ENCODE measurements around the gene GLRX3.

GLRX3 gene

DNA sequence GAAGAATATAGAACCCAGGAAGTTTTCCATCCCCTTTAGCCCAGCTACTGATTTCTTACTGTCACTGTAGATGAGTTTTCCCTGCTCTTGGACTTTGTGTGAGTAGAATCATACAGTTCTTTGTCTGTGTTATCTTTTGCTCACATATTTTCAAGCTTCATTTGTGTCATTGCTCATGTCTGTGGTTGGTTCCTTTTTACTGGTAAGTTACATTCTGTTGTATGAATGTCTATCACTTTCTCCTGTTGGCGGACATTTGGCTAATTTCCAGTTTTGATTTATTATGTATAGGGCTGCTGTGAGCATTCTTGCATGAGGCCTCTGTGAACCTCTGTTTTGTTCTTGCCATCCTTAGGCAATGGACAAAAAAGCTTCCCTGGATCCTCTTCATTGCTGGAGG is 5.3 kb downstream of the GLRX3 start:
- no peaks in the 10 kb centered on the region for H3K36me3 ChIP-seq (ENCODE audit: control insufficient read depth, insufficient read depth, low read length)
- H3K4me3 ChIP-seq (ENCODE audit: low read length) = no peak overlapping the region
- H3K4me1 ChIP-seq (ENCODE audit: control insufficient read depth, insufficient read depth, low read length) = peaks cover 9% of the 10 kb centered on the region
- H3K9ac ChIP-seq (ENCODE audit: low read length) = no peak overlapping the region
- no peaks in the 10 kb centered on the region for H3K27me3 ChIP-seq (ENCODE audit: control insufficient read depth, insufficient read depth, low read length)
- no peak overlapping the region for H3K27ac ChIP-seq (ENCODE audit: low read depth, low read length)

GRCh38 chr10:130141878-130142277 is 5.7 kb downstream of the GLRX3 start:
- Histone ChIP-seq H3K27ac (ENCODE audit: low read depth, low read length) (no peak overlapping the region), H3K36me3 (ENCODE audit: control insufficient read depth, insufficient read depth, low read length) (no peaks in the 10 kb centered on the region), H3K4me3 (ENCODE audit: low read length) (no peak overlapping the region), H3K4me1 (ENCODE audit: control insufficient read depth, insufficient read depth, low read length) (peaks cover 9% of the 10 kb centered on the region), H3K27me3 (ENCODE audit: control insufficient read depth, insufficient read depth, low read length) (no peaks in the 10 kb centered on the region), H3K9ac (ENCODE audit: low read length) (no peak overlapping the region)

DNA sequence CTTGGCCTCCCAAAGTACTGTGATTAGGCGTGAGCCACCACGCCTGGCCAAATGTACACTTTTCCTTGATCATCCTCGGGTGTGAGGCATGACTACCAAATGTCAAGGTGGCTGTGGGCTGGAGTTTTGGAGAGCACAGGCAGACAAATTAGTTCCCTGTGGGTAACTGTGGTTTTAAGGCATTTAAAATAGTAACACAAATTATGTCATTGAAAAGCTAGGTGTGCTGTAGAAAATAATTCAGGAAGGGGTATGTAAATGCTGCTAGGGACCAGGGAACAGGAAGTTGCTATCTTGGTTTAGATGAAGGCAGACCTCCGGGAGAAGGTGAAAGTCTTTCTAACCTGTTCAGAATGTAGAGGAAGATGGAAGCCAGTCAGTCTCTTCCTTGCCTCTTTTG is 9.9 kb downstream of the GLRX3 start:
- H3K4me3 ChIP-seq (ENCODE audit: low read length) = no peak overlapping the region
- no peaks in the 10 kb centered on the region for H3K4me1 ChIP-seq (ENCODE audit: control insufficient read depth, insufficient read depth, low read length)
- H3K27ac ChIP-seq (ENCODE audit: low read depth, low read length) = no peak overlapping the region
- H3K9ac ChIP-seq (ENCODE audit: low read length) = no peak overlapping the region
- no peaks in the 10 kb centered on the region for H3K27me3 ChIP-seq (ENCODE audit: control insufficient read depth, insufficient read depth, low read length)
- no peaks in the 10 kb centered on the region for H3K36me3 ChIP-seq (ENCODE audit: control insufficient read depth, insufficient read depth, low read length)

- Histone ChIP-seq H3K9ac (ENCODE audit: low read length) (no peak overlapping the region), H3K27ac (ENCODE audit: low read depth, low read length) (no peak overlapping the region), H3K4me1 (ENCODE audit: control insufficient read depth, insufficient read depth, low read length) (no peaks in the 10 kb centered on the region), H3K4me3 (ENCODE audit: low read length) (no peak overlapping the region), H3K27me3 (ENCODE audit: control insufficient read depth, insufficient read depth, low read length) (no peaks in the 10 kb centered on the region), H3K36me3 (ENCODE audit: control insufficient read depth, insufficient read depth, low read length) (peaks cover 10% of the 10 kb centered on the region)
Observed at GRCh38 chr10:130159192-130159794, 23.1 kb downstream of the GLRX3 start.

GRCh38 chr10:130160775-130161174 is 24.6 kb downstream of the GLRX3 start:
- Histone ChIP-seq H3K4me3 (ENCODE audit: low read length) (no peak overlapping the region), H3K36me3 (ENCODE audit: control insufficient read depth, insufficient read depth, low read length) (peaks cover 10% of the 10 kb centered on the region), H3K27ac (ENCODE audit: low read depth, low read length) (no peak overlapping the region), H3K27me3 (ENCODE audit: control insufficient read depth, insufficient read depth, low read length) (no peaks in the 10 kb centered on the region), H3K9ac (ENCODE audit: low read length) (no peak overlapping the region), H3K4me1 (ENCODE audit: control insufficient read depth, insufficient read depth, low read length) (no peaks in the 10 kb centered on the region)

GRCh38 chr10:130161331-130161730 is 25.1 kb downstream of the GLRX3 start:
- Histone ChIP-seq H3K27ac (ENCODE audit: low read depth, low read length) (no peak overlapping the region), H3K27me3 (ENCODE audit: control insufficient read depth, insufficient read depth, low read length) (no peaks in the 10 kb centered on the region), H3K4me1 (ENCODE audit: control insufficient read depth, insufficient read depth, low read length) (no peaks in the 10 kb centered on the region), H3K4me3 (ENCODE audit: low read length) (no peak overlapping the region), H3K36me3 (ENCODE audit: control insufficient read depth, insufficient read depth, low read length) (peaks cover 10% of the 10 kb centered on the region), H3K9ac (ENCODE audit: low read length) (no peak overlapping the region)

DNA sequence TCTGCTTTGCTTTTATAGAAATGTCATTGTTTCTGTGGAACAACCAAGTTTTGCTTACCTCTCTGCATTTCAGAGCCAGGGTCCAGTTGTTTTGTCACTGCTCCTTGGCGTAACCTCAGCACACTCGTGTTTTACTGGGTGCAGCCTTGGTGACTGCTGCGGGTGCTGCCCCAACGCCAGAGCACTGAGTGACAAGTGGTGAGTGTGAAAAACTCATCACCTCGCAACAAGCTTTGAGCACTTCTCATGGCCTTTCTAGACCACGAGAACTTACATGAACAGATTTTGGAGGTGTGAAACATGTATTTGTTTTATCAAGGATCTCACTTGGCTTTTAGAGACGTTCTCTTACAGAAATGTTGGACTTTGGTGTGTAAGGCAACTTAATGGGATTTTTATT is 31.0 kb downstream of the GLRX3 start:
- Histone ChIP-seq H3K36me3 (ENCODE audit: control insufficient read depth, insufficient read depth, low read length) (peaks cover 9% of the 10 kb centered on the region), H3K4me1 (ENCODE audit: control insufficient read depth, insufficient read depth, low read length) (no peaks in the 10 kb centered on the region), H3K27me3 (ENCODE audit: control insufficient read depth, insufficient read depth, low read length) (no peaks in the 10 kb centered on the region), H3K4me3 (ENCODE audit: low read length) (no peak overlapping the region), H3K27ac (ENCODE audit: low read depth, low read length) (no peak overlapping the region), H3K9ac (ENCODE audit: low read length) (no peak overlapping the region)

DNA sequence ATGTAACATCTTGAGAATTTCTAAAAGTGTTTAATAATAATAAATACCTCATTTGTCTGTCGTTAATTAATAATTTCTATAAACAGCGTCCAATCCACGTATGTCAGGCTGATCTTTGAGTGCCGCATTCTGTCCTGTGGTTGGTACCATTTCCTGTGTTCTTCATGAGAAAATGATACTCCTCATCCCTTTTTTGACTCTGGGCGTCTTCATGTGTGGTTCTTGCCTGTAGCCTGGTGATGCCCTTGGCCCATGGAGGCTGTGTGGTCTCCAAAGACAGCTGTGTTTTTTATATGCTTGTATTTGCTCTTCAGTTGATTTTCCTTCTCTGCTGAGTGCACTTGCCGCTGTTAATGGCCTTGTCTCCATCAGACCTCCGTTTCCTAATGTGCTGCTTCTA is 31.5 kb downstream of the GLRX3 start:
- Histone ChIP-seq H3K27me3 (ENCODE audit: control insufficient read depth, insufficient read depth, low read length) (no peaks in the 10 kb centered on the region), H3K36me3 (ENCODE audit: control insufficient read depth, insufficient read depth, low read length) (peaks cover 4% of the 10 kb centered on the region), H3K4me3 (ENCODE audit: low read length) (no peak overlapping the region), H3K9ac (ENCODE audit: low read length) (no peak overlapping the region), H3K4me1 (ENCODE audit: control insufficient read depth, insufficient read depth, low read length) (no peaks in the 10 kb centered on the region), H3K27ac (ENCODE audit: low read depth, low read length) (no peak overlapping the region)

- H3K27ac ChIP-seq (ENCODE audit: low read depth, low read length) = no peak overlapping the region
- no peaks in the 10 kb centered on the region for H3K4me1 ChIP-seq (ENCODE audit: control insufficient read depth, insufficient read depth, low read length)
- no peaks in the 10 kb centered on the region for H3K27me3 ChIP-seq (ENCODE audit: control insufficient read depth, insufficient read depth, low read length)
- H3K9ac ChIP-seq (ENCODE audit: low read length) = no peak overlapping the region
- no peak overlapping the region for H3K4me3 ChIP-seq (ENCODE audit: low read length)
- H3K36me3 ChIP-seq (ENCODE audit: control insufficient read depth, insufficient read depth, low read length) = peaks cover 4% of the 10 kb centered on the region
Observed at GRCh38 chr10:130169136-130169859, 33.1 kb downstream of the GLRX3 start.

GRCh38 chr10:130171196-130171595 is 35.0 kb downstream of the GLRX3 start:
- Histone ChIP-seq H3K36me3 (ENCODE audit: control insufficient read depth, insufficient read depth, low read length) (peaks cover 8% of the 10 kb centered on the region), H3K9ac (ENCODE audit: low read length) (no peak overlapping the region), H3K27ac (ENCODE audit: low read depth, low read length) (no peak overlapping the region), H3K4me3 (ENCODE audit: low read length) (no peak overlapping the region), H3K4me1 (ENCODE audit: control insufficient read depth, insufficient read depth, low read length) (no peaks in the 10 kb centered on the region), H3K27me3 (ENCODE audit: control insufficient read depth, insufficient read depth, low read length) (no peaks in the 10 kb centered on the region)

GRCh38 chr10:130174328-130174727 is 38.1 kb downstream of the GLRX3 start:
- peaks cover 11% of the 10 kb centered on the region for H3K36me3 ChIP-seq (ENCODE audit: control insufficient read depth, insufficient read depth, low read length)
- H3K27ac ChIP-seq (ENCODE audit: low read depth, low read length) = no peak overlapping the region
- H3K27me3 ChIP-seq (ENCODE audit: control insufficient read depth, insufficient read depth, low read length) = no peaks in the 10 kb centered on the region
- H3K4me1 ChIP-seq (ENCODE audit: control insufficient read depth, insufficient read depth, low read length) = peaks cover 4% of the 10 kb centered on the region
- H3K4me3 ChIP-seq (ENCODE audit: low read length) = no peak overlapping the region
- no peak overlapping the region for H3K9ac ChIP-seq (ENCODE audit: low read length)

DNA sequence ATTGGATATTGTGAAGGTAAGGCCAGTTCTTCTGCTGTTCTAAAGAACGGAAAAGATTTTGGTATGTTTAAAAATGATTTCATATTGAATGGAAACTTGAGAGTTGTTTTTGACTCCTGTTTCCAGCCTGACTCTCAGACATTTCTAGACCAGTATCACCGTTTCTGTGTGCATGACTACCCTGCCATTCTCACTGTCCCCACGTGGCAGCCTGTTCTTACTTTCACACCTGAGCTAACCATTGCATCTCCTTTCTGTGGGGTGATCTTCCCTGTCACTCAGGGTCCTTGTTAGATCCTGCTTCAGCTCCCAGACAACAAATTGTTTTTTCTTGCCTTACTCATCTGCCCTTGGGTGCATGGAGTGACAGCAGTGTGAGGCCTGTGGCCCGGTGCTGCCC is 38.9 kb downstream of the GLRX3 start:
- Histone ChIP-seq H3K9ac (ENCODE audit: low read length) (no peak overlapping the region), H3K4me3 (ENCODE audit: low read length) (no peak overlapping the region), H3K4me1 (ENCODE audit: control insufficient read depth, insufficient read depth, low read length) (peaks cover 4% of the 10 kb centered on the region), H3K36me3 (ENCODE audit: control insufficient read depth, insufficient read depth, low read length) (peaks cover 7% of the 10 kb centered on the region), H3K27me3 (ENCODE audit: control insufficient read depth, insufficient read depth, low read length) (no peaks in the 10 kb centered on the region), H3K27ac (ENCODE audit: low read depth, low read length) (no peak overlapping the region)

DNA sequence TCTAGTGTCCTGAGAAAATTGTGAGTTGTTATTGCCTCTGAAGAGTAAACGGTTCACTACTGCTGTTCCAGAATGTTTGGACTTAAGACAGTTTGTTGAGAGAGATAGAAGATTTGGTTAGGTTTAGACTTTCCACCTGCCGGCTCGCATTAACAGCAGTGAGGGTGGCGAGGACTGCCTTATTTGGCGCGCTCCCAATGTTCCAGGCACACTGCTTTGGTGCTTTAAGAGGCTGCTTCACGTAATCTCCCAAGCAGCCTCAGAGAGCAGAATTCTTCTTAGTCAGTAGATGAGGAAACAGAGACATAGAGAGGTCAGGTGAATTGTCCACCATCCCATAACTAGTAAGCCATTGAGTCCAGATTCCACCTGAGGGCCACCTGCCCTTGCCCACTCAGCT is 41.1 kb downstream of the GLRX3 start:
- Histone ChIP-seq H3K27ac (ENCODE audit: low read depth, low read length) (no peak overlapping the region), H3K36me3 (ENCODE audit: control insufficient read depth, insufficient read depth, low read length) (peaks cover 15% of the 10 kb centered on the region)

More for the DNA sequence above, 41.1 kb downstream of the GLRX3 start:
- Histone ChIP-seq H3K27me3 (ENCODE audit: control insufficient read depth, insufficient read depth, low read length) (no peaks in the 10 kb centered on the region), H3K9ac (ENCODE audit: low read length) (no peak overlapping the region), H3K4me1 (ENCODE audit: control insufficient read depth, insufficient read depth, low read length) (peaks cover 4% of the 10 kb centered on the region), H3K4me3 (ENCODE audit: low read length) (no peak overlapping the region)
